ENCODE results near the gene CFAP54.

DNA sequence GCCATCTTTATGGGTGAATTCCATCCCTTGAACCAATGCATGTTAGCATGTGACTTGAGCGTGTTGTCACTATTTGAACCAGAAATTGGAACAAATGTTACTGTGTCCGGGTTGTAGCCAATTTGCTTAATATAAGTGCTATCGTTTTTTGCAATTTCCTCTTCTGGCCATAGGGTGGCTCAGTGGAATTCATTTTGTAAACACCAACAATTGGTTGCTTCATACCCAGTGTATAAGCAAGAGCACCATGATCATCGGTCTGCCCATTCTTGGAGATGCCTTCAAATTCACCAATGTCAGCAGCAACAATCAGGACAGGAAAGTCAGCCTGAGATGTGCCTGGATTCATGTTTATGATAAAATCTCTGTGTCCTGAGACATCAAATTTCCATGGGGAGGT lies 412.7 kb downstream of the CFAP54 start:
- TF ChIP-seq POLR2A (IDR thresholded peaks at IDR 0.05; ENCODE audit: low read depth, low read length) = no peak
- no peak for TF ChIP-seq POLR2AphosphoS5 (IDR thresholded peaks at IDR 0.05; ENCODE audit: insufficient read depth, low read depth, low read length)
- TF ChIP-seq, protein P1, sequence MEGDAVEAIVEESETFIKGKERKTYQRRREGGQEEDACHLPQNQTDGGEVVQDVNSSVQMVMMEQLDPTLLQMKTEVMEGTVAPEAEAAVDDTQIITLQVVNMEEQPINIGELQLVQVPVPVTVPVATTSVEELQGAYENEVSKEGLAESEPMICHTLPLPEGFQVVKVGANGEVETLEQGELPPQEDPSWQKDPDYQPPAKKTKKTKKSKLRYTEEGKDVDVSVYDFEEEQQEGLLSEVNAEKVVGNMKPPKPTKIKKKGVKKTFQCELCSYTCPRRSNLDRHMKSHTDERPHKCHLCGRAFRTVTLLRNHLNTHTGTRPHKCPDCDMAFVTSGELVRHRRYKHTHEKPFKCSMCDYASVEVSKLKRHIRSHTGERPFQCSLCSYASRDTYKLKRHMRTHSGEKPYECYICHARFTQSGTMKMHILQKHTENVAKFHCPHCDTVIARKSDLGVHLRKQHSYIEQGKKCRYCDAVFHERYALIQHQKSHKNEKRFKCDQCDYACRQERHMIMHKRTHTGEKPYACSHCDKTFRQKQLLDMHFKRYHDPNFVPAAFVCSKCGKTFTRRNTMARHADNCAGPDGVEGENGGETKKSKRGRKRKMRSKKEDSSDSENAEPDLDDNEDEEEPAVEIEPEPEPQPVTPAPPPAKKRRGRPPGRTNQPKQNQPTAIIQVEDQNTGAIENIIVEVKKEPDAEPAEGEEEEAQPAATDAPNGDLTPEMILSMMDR (IDR thresholded peaks at IDR 0.05; ENCODE audit: extremely low read depth in 1 of 2, insufficient read depth in 1 of 2, low read depth in 1 of 2, low read length in 2 of 2) = no peak
- no peak for TF ChIP-seq FOS (IDR thresholded peaks at IDR 0.05; ENCODE audit: borderline replicate concordance, insufficient read depth, low read length)

Measured in endothelial cell of umbilical vein (primary cell).